Measurements from ENCODE around the gene CD5L. TPM values are rescaled to one million over a fixed set of nuclear protein-coding genes. Genes with fewer than 3 reads are reported as not detected.

The CD5L gene
- polyA plus RNA-seq, 1 donor (not counting 4 experiments of a cell fraction or from before 2014, with no cell fraction given): not detected

DNA sequence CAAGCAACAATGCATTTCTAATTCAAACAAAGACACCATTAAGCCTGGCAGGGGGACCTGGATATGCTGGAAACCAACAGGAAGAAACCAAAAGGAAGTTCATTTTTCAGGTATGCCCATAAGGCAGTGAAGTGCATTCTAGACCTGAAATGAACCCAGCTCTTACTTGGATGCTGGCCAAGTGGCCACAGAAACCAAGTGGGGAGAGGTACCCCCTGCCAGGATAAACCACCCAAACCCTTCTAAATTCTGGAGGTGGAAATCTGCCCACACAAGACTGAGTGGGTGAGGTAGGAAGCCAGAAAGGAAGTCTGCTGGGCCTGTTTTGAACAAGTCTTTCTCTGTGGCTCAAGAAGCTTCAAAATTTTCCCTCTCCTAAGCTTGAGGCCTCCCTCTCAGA, 2.6 kb downstream of the CD5L start:
- no peak overlapping the region for H2AFZ ChIP-seq (ENCODE audit: control insufficient read depth, low read length)
- H3K36me3 ChIP-seq (ENCODE audit: control insufficient read depth in 2 of 2, extremely low read depth in 1 of 2, insufficient read depth in 2 of 2, low read length in 2 of 2): no peaks in the 10 kb centered on the region

GRCh38 chr1:157834430-157834829, 7.2 kb downstream of the CD5L start:
- Histone ChIP-seq H3K4me1 (ENCODE audit: control insufficient read depth, extremely low read depth, insufficient read depth, low read length) (no peaks in the 10 kb centered on the region), H3K9me3 (ENCODE audit: control insufficient read depth, low read depth, low read length) (no peaks in the 10 kb centered on the region), H3K36me3 (ENCODE audit: control insufficient read depth in 2 of 2, extremely low read depth in 1 of 2, insufficient read depth in 2 of 2, low read length in 2 of 2) (no peaks in the 10 kb centered on the region), H3K27ac (ENCODE audit: control insufficient read depth, insufficient read depth, low read length) (no peak overlapping the region), H3K27me3 (ENCODE audit: control insufficient read depth, extremely low read depth, insufficient read depth, low read length) (no peaks in the 10 kb centered on the region), H3K79me2 (ENCODE audit: control insufficient read depth, insufficient read depth, low read length) (no peaks in the 10 kb centered on the region), H3K9ac (ENCODE audit: control insufficient read depth, extremely low read depth, insufficient read depth, low read length) (no peak overlapping the region), H2AFZ (ENCODE audit: control insufficient read depth, low read length) (no peak overlapping the region), H3K4me3 (ENCODE audit: control insufficient read depth in 2 of 3, extremely low read depth in 1 of 3, insufficient read depth in 2 of 3, low read depth in 1 of 3, low read length in 3 of 3) (no peak overlapping the region), H3K4me2 (ENCODE audit: control insufficient read depth, extremely low read depth, insufficient read depth, low read depth, low read length) (no peak overlapping the region), H3K9me1 (ENCODE audit: control insufficient read depth, extremely low read depth, insufficient read depth, low read length) (no peaks in the 10 kb centered on the region), H4K20me1 (ENCODE audit: control insufficient read depth, extremely low read depth, insufficient read depth, low read length) (no peaks in the 10 kb centered on the region)
- dilution Hi-C loops (cut with MboI; ENCODE audit: extremely low pct_ligation_motif_present, low sequenced_read_pairs): no loop called here
- FAIRE-seq (no peak), DNase-seq (ENCODE audit: low read depth, low spot score) (no peak)
- TF ChIP-seq EZH2 (IDR thresholded peaks at IDR 0.05; ENCODE audit: low read length) (no peak), CTCF (optimal IDR thresholded peaks at IDR 0.05 in 1 of 3, IDR thresholded peaks at IDR 0.05 in 1 of 3, conservative IDR thresholded peaks at IDR 0.05 in 1 of 3; ENCODE audit: extremely low read depth in 1 of 3, insufficient read depth in 2 of 3, low read length in 3 of 3) (no peak)

More for the DNA sequence above, 2.6 kb downstream of the CD5L start:
- FAIRE-seq (no peak), DNase-seq (ENCODE audit: low read depth, low spot score) (no peak)
- Histone ChIP-seq H3K27ac (ENCODE audit: control insufficient read depth, insufficient read depth, low read length) (no peak overlapping the region), H3K9ac (ENCODE audit: control insufficient read depth, extremely low read depth, insufficient read depth, low read length) (no peak overlapping the region), H3K79me2 (ENCODE audit: control insufficient read depth, insufficient read depth, low read length) (no peaks in the 10 kb centered on the region), H3K9me1 (ENCODE audit: control insufficient read depth, extremely low read depth, insufficient read depth, low read length) (no peaks in the 10 kb centered on the region), H3K9me3 (ENCODE audit: control insufficient read depth, low read depth, low read length) (no peaks in the 10 kb centered on the region), H3K27me3 (ENCODE audit: control insufficient read depth, extremely low read depth, insufficient read depth, low read length) (peaks cover 2% of the 10 kb centered on the region), H3K4me2 (ENCODE audit: control insufficient read depth, extremely low read depth, insufficient read depth, low read depth, low read length) (no peak overlapping the region), H3K4me1 (ENCODE audit: control insufficient read depth, extremely low read depth, insufficient read depth, low read length) (no peaks in the 10 kb centered on the region), H4K20me1 (ENCODE audit: control insufficient read depth, extremely low read depth, insufficient read depth, low read length) (no peaks in the 10 kb centered on the region), H3K4me3 (ENCODE audit: control insufficient read depth in 2 of 3, extremely low read depth in 1 of 3, insufficient read depth in 2 of 3, low read depth in 1 of 3, low read length in 3 of 3) (no peak overlapping the region)
- dilution Hi-C loops (cut with MboI; ENCODE audit: extremely low pct_ligation_motif_present, low sequenced_read_pairs): no loop called here
- TF ChIP-seq EZH2 (IDR thresholded peaks at IDR 0.05; ENCODE audit: low read length): no peak
- TF ChIP-seq CTCF (optimal IDR thresholded peaks at IDR 0.05 in 1 of 3, IDR thresholded peaks at IDR 0.05 in 1 of 3, conservative IDR thresholded peaks at IDR 0.05 in 1 of 3; ENCODE audit: extremely low read depth in 1 of 3, insufficient read depth in 2 of 3, low read length in 3 of 3): no peak

All from keratinocyte (primary cell).